ENCODE results near the gene LONRF3. TPM values are rescaled to one million over a fixed set of nuclear protein-coding genes. Genes with fewer than 3 reads are reported as not detected.

The LONRF3 gene
- total RNA-seq, 1 donor from 2014 or later, result 0.16 TPM

GRCh38 chrX:119040432-119040831 lies 66.0 kb downstream of the LONRF3 start:
- no peak for ATAC-seq

GRCh38 chrX:119041175-119041574 lies 66.8 kb downstream of the LONRF3 start:
- peak; percentile 52 for ATAC-seq

- no peak for ATAC-seq
Observed at GRCh38 chrX:119042040-119042439, 67.6 kb downstream of the LONRF3 start.

- peak; percentile 60 for ATAC-seq
Observed at GRCh38 chrX:119042996-119043395, 68.6 kb downstream of the LONRF3 start.

- ATAC-seq, result no peak
Observed at GRCh38 chrX:119045884-119046283, 71.5 kb downstream of the LONRF3 start.

- ATAC-seq, result no peak
Observed at GRCh38 chrX:119055687-119056086, 81.3 kb downstream of the LONRF3 start.

GRCh38 chrX:119062750-119063374 lies 88.4 kb downstream of the LONRF3 start:
- ATAC-seq, result no peak

- ATAC-seq, result no peak
Observed at GRCh38 chrX:119063428-119063827, 89.0 kb downstream of the LONRF3 start.

GRCh38 chrX:119067023-119067739 lies 92.8 kb downstream of the LONRF3 start:
- ATAC-seq, result peak; percentile 71

Other genes with a start within 250 kb of the LONRF3 start
- 82.2 TPM for gene IL13RA1, start 247.0 kb upstream of the LONRF3 start, total RNA-seq
- not detected for gene ZCCHC12, start 150.8 kb upstream of the LONRF3 start, total RNA-seq
- not detected for gene CT47C1, start 98.4 kb downstream of the LONRF3 start, total RNA-seq
- not detected for gene KIAA1210, start 153.2 kb downstream of the LONRF3 start, total RNA-seq